NCI-H1436 (cell line): ENCODE measurements around the gene ZFHX3.

Experiments used
- DNase-seq: peaks from one replicate; lab custom pipeline; 2025; lab: John Stamatoyannopoulos, UW

Gene ZFHX3

DNA sequence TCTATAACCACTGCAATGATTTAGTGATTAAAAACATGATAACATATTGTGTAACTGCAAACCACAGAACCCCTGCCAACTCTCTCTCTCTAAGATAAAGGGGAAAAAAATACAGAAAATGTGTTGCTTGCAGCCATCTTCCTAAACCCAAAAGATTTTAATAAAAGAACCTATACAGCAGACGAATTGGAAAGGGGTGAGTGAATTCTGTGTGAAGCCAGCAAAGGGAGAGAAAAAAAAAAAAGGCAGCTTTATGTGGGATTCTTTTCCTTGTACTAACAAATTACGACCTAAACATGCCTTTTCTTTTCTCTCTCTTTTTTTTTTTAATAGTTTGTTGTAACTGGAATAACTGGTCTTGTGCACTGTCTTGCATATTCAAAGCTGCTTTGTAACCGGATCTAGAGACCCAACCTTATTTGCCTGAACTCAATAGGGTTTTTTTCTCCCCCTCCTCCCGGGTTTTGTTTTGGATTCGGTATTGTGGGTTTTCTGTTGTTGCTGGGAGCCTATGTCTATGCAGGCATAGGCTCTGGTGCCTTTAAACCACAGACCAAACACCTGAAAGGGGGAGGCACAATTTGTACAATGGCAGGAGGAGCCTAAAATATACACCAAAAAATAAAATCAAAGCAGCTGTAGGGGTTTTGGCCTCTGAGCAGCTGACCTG, 7.0 kb upstream of the ZFHX3 start:
- DNase-seq = no peak

- DNase-seq = no peak
Observed at GRCh38 chr16:73054498-73054812, 6.5 kb upstream of the ZFHX3 start.

DNA sequence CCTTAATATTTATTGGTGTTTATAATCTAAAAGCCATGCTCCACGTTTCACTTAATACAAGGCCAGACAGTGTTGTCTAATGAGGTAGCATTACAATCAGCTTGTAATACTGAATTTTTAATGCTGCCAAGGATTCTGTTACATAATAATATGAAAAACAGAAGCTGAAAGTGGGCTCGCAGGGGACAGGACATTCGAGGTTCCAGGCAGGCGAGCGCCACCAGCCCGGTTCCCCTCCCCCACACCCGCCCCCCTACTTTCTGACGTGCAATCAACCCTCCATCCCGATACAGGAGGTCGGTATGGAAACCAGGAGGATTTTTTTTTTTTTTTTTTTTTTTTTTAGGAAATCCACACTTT, 6.2 kb upstream of the ZFHX3 start:
- no peak for DNase-seq

GRCh38 chr16:73053364-73054124, 5.6 kb upstream of the ZFHX3 start:
- peak; percentile 50 for DNase-seq

GRCh38 chr16:73053038-73053363, 5.1 kb upstream of the ZFHX3 start:
- DNase-seq = no peak

DNA sequence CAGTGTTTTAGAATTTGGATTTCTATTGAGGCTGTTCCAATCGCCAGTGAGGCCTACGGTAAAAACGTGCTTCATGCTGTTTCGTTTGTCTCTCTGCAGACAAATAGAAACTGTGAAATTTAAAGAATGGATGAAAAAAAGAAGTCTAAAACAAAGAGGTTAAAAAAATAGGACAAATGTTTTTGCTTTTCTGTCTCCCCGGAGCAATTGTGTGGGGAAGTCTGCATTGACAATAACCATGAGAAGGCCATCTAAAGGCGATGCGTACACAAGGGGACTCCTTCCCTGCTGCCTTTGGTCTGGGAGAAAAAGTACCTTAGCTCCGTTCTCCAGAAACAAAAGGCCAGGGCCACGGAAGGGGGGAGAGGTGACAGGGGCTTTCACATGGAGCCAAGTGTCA, 4.6 kb upstream of the ZFHX3 start:
- DNase-seq = no peak

- no peak for DNase-seq
Observed at GRCh38 chr16:73051961-73052360, 4.0 kb upstream of the ZFHX3 start.

DNA sequence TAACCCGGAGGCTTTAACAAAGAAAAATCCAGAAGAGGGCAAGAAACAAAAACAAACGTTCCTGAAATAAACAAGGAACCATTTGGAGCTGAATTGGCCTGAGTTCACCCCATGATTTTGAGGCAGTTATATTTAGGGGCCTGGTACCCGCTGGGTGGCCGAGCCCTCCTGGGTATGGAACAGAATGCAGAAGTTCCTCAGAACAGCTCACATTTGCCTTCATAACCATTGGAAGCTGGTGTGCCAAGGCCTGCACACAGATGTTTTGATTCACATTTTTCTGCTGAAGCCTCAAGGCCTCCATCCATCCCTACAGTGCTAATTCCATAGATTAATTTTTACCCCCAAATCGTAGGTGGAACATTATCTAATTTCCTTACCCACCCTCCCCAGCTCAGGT, 3.3 kb upstream of the ZFHX3 start:
- no peak for DNase-seq

- no peak for DNase-seq
Observed at GRCh38 chr16:73050201-73051099, 2.5 kb upstream of the ZFHX3 start.

DNA sequence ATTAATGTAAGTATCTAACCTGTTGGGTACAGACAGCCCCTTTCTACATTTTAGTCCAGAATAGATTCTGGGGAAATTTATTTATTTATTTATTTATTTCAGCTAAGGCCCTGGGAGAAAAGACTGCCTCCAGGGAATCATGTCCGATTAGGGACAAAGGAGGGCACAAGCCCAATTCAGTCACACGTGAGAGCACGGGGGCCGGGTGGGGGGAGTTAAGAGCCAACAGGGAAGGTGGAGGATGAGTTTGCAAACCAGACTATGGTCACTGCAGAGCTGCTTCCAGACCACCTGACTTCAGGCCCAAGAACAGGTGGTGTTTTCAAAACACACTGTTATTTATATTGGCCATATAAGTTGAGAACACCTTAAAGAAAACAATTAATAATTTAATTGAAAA, 1.6 kb upstream of the ZFHX3 start:
- no peak for DNase-seq

DNA sequence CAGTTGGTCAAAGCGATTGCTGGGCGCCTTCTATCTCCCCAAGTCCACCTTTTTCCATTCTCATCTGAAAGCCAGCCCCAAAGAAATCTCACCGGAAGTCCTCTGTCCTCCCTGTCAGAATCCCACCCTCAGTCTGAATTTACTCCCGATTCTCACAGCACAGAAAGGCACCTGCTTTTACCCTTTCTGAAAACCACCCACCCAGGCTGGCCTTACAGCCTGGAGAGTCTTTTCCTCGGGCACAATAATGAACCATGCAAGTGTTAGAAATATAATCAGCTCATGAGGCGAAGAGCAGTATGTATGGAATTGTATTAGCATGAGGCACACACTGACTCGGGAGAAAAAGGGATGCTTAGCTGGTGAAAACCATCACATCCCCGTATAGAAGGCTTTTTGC, 1.2 kb upstream of the ZFHX3 start:
- DNase-seq = no peak

- DNase-seq = no peak
Observed at GRCh38 chr16:73048292-73049080, 558 bp upstream of the ZFHX3 start.

- DNase-seq = no peak
Observed at GRCh38 chr16:73047221-73047535, 750 bp downstream of the ZFHX3 start.

DNA sequence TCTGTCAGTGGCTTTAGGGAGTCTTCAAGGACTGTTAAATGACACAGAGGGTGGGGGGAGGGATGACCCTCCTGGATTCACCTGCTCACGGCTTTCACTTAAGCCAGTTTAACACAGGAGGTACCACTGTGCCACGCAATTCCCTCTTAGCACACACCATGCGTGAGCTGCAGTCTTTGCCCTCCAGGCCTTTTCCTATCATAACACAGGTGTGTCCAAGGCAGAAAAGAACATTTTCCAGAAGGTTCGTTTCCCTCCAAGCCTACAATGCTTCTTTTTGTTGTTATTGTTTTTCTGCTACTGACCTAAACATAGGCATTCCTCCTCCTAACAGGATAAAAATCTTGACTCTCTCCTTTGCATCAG, 1.1 kb downstream of the ZFHX3 start:
- DNase-seq = no peak

DNA sequence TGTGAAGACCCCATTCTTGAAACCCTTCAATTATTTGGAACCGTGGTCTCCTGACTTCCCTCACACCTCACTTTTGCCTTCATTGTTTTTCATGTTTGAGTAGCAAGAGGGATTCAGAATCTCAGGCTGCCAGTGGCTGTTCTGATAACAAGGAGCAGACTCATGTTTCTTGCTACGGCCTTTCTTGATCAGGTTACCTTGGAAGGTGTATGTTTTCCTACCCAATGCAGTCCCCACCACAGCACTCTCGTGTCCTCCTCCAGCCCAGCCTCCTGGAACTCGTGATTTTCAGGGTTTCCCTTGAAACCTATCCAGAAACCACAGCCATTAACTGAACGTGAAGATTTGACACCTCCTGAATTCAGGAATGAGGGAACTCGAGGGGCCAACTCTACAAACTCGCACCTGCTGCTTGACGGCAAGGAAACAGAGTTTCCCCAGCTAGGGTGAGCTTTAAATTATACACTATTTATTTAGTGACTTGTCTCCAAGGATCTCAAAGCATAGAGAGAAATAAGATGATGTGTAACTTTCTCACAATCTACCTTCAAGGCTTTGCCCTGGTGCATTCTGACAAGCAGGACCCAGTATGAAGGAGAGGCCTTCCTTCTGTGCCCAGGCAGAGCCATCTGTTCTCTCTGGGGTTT, 1.6 kb downstream of the ZFHX3 start:
- no peak for DNase-seq

GRCh38 chr16:73043828-73044467, 4.0 kb downstream of the ZFHX3 start:
- no peak for DNase-seq

DNA sequence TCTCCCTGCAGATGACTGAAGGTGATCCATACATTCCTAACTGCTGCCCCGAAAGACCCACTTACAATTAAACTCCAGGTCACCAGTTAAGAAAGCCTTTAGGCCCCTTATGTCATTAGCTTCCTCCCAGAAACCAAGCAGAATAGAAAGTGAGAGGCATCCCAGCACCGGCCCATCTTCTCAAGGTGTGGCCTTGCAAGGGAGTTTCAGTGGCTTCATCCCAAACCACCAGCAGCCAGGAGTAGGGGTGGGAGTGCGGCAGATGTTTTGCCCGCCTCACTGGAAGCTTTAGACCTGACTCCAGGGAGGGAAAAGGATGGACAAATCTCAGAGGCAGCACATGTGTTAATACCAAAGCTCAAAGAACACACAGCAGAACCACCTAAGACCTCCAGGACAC, 5.1 kb downstream of the ZFHX3 start:
- no peak for DNase-seq

GRCh38 chr16:73041676-73042075, 6.3 kb downstream of the ZFHX3 start:
- no peak for DNase-seq

GRCh38 chr16:73040735-73041402, 7.1 kb downstream of the ZFHX3 start:
- DNase-seq = no peak

- peak; percentile 68 for DNase-seq
Observed at GRCh38 chr16:73040136-73040535, 7.8 kb downstream of the ZFHX3 start.
